Measurements from ENCODE around the gene LMTK3. TPM values are rescaled to one million over a fixed set of nuclear protein-coding genes. Genes with fewer than 3 reads are reported as not detected.

LMTK3 gene
- total and polyA plus RNA-seq, 2 of the 4 experiments (the other 2 are of a cell fraction) = 0.18 to 0.87 TPM

- TF ChIP-seq MAZ (IDR thresholded peaks at IDR 0.05; ENCODE audit: borderline replicate concordance, low read depth, low read length) (no peak), CTCF (conservative IDR thresholded peaks at IDR 0.05; ENCODE audit: low read depth, low read length) (no peak), POLR2A (IDR thresholded peaks at IDR 0.05; ENCODE audit: low read depth, low read length) (no peak), USF2 (IDR thresholded peaks at IDR 0.05; ENCODE audit: low read depth, low read length) (no peak), RAD21 (IDR thresholded peaks at IDR 0.05; ENCODE audit: low read length) (no peak), MXI1 (IDR thresholded peaks at IDR 0.05; ENCODE audit: borderline replicate concordance, low read depth, low read length) (no peak), FOS (IDR thresholded peaks at IDR 0.05; ENCODE audit: low read depth, low read length) (no peak), CHD1 (IDR thresholded peaks at IDR 0.05; ENCODE audit: low read depth, low read length) (no peak), NFE2L2 (IDR thresholded peaks at IDR 0.05; ENCODE audit: low read depth, low read length) (no peak), SMC3 (IDR thresholded peaks at IDR 0.05; ENCODE audit: low read depth, low read length) (no peak), BHLHE40 (IDR thresholded peaks at IDR 0.05; ENCODE audit: low read depth, low read length) (no peak), ELK1 (IDR thresholded peaks at IDR 0.05; ENCODE audit: borderline replicate concordance, low read depth, low read length) (no peak), RFX5 (IDR thresholded peaks at IDR 0.05; ENCODE audit: low read depth, low read length) (no peak)
- H3K4me1 ChIP-seq (ENCODE audit: control insufficient read depth, insufficient read depth, low read length) = no peaks in the 10 kb centered on the region
These were observed 56.3 kb downstream of the LMTK3 start, which contains the start of gene KCNJ14 for GRCh38 chr19:48455171-48455907. TSS of gene KCNJ14 (plus strand) at chr19:48455574. CDS start at chr19:48461725, 6,151 bp downstream.

More at GRCh38 chr19:48455171-48455907, 56.3 kb downstream of the LMTK3 start, which contains the start of gene KCNJ14:
- CTCF ChIA-PET = no interaction called here
- Histone ChIP-seq H4K5ac (ENCODE audit: low read depth, low read length) (no peak within 1 kb of the TSS), H3K4ac (ENCODE audit: low read depth, low read length) (no peak within 1 kb of the TSS), H3K9ac (ENCODE audit: low read depth, low read length) (no peak within 1 kb of the TSS), H3K9me3 (ENCODE audit: control insufficient read depth, insufficient read depth, low read length) (no peaks in the 10 kb centered on the region), H2BK20ac (ENCODE audit: low read depth, low read length) (no peak within 1 kb of the TSS), H4K8ac (ENCODE audit: low read depth in 2 of 2, low read length in 2 of 2) (no peak within 1 kb of the TSS), H2AFZ (replicated peaks; ENCODE audit: low read length, poor library complexity) (no peak within 1 kb of the TSS), H2BK15ac (ENCODE audit: low read depth, low read length) (no peak within 1 kb of the TSS), H2AK9ac (replicated peaks; ENCODE audit: low read depth, low read length, poor library complexity) (peak within 1 kb of the TSS; percentile 16), H3K27ac (ENCODE audit: insufficient read depth, low read length) (no peak within 1 kb of the TSS), H2BK5ac (ENCODE audit: low read depth, low read length, poor library complexity, severe bottlenecking) (no peak within 1 kb of the TSS), H3K14ac (replicated peaks; ENCODE audit: low read depth, low read length) (no peak within 1 kb of the TSS), H3K18ac (ENCODE audit: low read depth, low read length) (no peak within 1 kb of the TSS), H3K4me2 (ENCODE audit: low read depth, low read length) (no peak within 1 kb of the TSS), H3K56ac (ENCODE audit: extremely low read depth, insufficient read depth, low read length) (no peak within 1 kb of the TSS), H3K36me3 (ENCODE audit: control insufficient read depth, insufficient read depth, low read length) (peaks cover 51% of the 10 kb centered on the region), H3K9me1 (ENCODE audit: insufficient read depth, low read length) (no peaks in the 10 kb centered on the region), H3K27me3 (ENCODE audit: control insufficient read depth, insufficient read depth, low read length) (no peaks in the 10 kb centered on the region), H4K91ac (ENCODE audit: insufficient read depth, low read depth, low read length) (no peak within 1 kb of the TSS), H4K20me1 (ENCODE audit: insufficient read depth, low read length) (peaks cover 8% of the 10 kb centered on the region), H3K23ac (ENCODE audit: low read depth, low read length) (no peak within 1 kb of the TSS), H2BK120ac (ENCODE audit: low read depth, low read length) (no peak within 1 kb of the TSS), H3K79me1 (ENCODE audit: low read depth in 1 of 2, low read length in 2 of 2) (peaks cover 7 to 21% of the 10 kb centered on the region in 2 experiments), H2AK5ac (ENCODE audit: low read depth, low read length) (no peak within 1 kb of the TSS), H3K4me3 (ENCODE audit: insufficient read depth, low read depth, low read length) (no peak within 1 kb of the TSS)
- ATAC-seq (ENCODE audit: low read depth) (no peak), DNase-seq (no peak)
- POLR2A ChIA-PET (ENCODE audit: unreplicated experiment) = no interaction called here
- BruUV-seq (replicated peaks) = no TSS peak
- in situ Hi-C loops (cut with MboI; ENCODE audit: low sequenced_read_pairs) = no loop called here
- 80% methylated on average over 2 of the region's 16 CpGs; no CpG with 5 or more reads in 1 of the 2 experiments for WGBS, 2 experiments (ENCODE audit: extremely low coverage in 2 of 2, insufficient read length in 1 of 2)
- intact Hi-C loops (cut with micrococcal nuclease) = no loop called here
- dilution Hi-C loops (cut with HindIII; ENCODE audit: low sequenced_read_pairs, unreplicated experiment) = no loop called here

Measured in IMR-90 (cell line).